PC-9 (cell line): ENCODE data around the gene SIK3.

Experiments used
- CTCF ChIP-seq: fragments of 200-600 bp; sonication (generic); conservative IDR thresholded peaks from 2 replicates; pipeline ENCODE4 v1.6.1; 2017; ENCODE audit warnings: mixed run types, antibody characterized with exemption, mild to moderate bottlenecking, moderate library complexity
- EZH2 ChIP-seq: fragments of 200-600 bp; sonication (generic); IDR thresholded peaks from 2 replicates; pipeline ENCODE4 v1.8.0; 2017; ENCODE audit warnings: antibody characterized with exemption, low read depth

DNA sequence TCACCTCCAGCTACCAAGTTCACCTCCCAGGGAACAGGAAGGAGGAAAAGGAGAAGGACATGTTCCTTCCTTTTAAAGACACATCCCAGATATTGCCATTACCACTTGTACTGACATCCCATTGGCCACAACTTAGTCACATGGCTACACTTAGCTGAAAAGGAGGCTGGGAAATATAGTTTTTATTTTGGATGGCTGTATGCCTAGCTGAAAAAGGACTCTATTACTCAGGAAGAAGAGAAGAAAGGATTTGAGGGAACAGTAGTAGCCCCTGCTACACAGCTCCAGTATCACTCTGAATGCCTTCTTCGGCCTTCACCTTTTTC lies 304.5 kb downstream of the SIK3 start:
- TF ChIP-seq CTCF, result no peak
- TF ChIP-seq EZH2, result no peak
